ENCODE measurements around the gene ACOX2. TPM values are rescaled to one million over a fixed set of nuclear protein-coding genes. Genes with fewer than 3 reads are reported as not detected.

ACOX2 gene
- total and polyA plus RNA-seq, 2 of the 13 experiments (the other 11 are each of a cell fraction or from before 2014, with no cell fraction given), result 42.6 to 98.5 TPM

- TF ChIP-seq AKNA (CRISPR knock-in tag; IDR thresholded peaks at IDR 0.05; ENCODE audit: borderline replicate concordance) (no peak), HNRNPLL (IDR thresholded peaks at IDR 0.05; ENCODE audit: low read depth, low read length, poor library complexity, severe bottlenecking) (no peak), ZNF660 (CRISPR knock-in tag; IDR thresholded peaks at IDR 0.05; ENCODE audit: borderline replicate concordance, low read depth) (no peak), ZBTB46 (CRISPR knock-in tag; IDR thresholded peaks at IDR 0.05; ENCODE audit: borderline replicate concordance) (no peak), RXRB (CRISPR knock-in tag; IDR thresholded peaks at IDR 0.05; ENCODE audit: borderline replicate concordance) (peak; percentile 77)
- TF ChIP-seq, protein P1, sequence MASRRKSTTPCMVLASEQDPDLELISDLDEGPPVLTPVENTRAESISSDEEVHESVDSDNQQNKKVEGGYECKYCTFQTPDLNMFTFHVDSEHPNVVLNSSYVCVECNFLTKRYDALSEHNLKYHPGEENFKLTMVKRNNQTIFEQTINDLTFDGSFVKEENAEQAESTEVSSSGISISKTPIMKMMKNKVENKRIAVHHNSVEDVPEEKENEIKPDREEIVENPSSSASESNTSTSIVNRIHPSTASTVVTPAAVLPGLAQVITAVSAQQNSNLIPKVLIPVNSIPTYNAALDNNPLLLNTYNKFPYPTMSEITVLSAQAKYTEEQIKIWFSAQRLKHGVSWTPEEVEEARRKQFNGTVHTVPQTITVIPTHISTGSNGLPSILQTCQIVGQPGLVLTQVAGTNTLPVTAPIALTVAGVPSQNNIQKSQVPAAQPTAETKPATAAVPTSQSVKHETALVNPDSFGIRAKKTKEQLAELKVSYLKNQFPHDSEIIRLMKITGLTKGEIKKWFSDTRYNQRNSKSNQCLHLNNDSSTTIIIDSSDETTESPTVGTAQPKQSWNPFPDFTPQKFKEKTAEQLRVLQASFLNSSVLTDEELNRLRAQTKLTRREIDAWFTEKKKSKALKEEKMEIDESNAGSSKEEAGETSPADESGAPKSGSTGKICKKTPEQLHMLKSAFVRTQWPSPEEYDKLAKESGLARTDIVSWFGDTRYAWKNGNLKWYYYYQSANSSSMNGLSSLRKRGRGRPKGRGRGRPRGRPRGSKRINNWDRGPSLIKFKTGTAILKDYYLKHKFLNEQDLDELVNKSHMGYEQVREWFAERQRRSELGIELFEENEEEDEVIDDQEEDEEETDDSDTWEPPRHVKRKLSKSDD (CRISPR knock-in tag; IDR thresholded peaks at IDR 0.05; ENCODE audit: low read depth), result no peak
- TF ChIP-seq, protein P2, sequence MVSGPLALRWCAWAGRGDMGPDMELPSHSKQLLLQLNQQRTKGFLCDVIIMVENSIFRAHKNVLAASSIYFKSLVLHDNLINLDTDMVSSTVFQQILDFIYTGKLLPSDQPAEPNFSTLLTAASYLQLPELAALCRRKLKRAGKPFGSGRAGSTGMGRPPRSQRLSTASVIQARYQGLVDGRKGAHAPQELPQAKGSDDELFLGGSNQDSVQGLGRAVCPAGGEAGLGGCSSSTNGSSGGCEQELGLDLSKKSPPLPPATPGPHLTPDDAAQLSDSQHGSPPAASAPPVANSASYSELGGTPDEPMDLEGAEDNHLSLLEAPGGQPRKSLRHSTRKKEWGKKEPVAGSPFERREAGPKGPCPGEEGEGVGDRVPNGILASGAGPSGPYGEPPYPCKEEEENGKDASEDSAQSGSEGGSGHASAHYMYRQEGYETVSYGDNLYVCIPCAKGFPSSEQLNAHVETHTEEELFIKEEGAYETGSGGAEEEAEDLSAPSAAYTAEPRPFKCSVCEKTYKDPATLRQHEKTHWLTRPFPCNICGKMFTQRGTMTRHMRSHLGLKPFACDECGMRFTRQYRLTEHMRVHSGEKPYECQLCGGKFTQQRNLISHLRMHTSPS (CRISPR knock-in tag; IDR thresholded peaks at IDR 0.05; ENCODE audit: low read depth), result peak; percentile 65; the same call in 1 of the 2 replicates
- TF ChIP-seq, protein P3, sequence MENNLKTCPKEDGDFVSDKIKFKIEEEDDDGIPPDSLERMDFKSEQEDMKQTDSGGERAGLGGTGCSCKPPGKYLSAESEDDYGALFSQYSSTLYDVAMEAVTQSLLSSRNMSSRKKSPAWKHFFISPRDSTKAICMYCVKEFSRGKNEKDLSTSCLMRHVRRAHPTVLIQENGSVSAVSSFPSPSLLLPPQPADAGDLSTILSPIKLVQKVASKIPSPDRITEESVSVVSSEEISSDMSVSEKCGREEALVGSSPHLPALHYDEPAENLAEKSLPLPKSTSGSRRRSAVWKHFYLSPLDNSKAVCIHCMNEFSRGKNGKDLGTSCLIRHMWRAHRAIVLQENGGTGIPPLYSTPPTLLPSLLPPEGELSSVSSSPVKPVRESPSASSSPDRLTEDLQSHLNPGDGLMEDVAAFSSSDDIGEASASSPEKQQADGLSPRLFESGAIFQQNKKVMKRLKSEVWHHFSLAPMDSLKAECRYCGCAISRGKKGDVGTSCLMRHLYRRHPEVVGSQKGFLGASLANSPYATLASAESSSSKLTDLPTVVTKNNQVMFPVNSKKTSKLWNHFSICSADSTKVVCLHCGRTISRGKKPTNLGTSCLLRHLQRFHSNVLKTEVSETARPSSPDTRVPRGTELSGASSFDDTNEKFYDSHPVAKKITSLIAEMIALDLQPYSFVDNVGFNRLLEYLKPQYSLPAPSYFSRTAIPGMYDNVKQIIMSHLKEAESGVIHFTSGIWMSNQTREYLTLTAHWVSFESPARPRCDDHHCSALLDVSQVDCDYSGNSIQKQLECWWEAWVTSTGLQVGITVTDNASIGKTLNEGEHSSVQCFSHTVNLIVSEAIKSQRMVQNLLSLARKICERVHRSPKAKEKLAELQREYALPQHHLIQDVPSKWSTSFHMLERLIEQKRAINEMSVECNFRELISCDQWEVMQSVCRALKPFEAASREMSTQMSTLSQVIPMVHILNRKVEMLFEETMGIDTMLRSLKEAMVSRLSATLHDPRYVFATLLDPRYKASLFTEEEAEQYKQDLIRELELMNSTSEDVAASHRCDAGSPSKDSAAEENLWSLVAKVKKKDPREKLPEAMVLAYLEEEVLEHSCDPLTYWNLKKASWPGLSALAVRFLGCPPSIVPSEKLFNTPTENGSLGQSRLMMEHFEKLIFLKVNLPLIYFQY (CRISPR knock-in tag; IDR thresholded peaks at IDR 0.05; ENCODE audit: borderline replicate concordance), result peak; percentile 36; the same call in 1 of the 2 replicates
Observed at GRCh38 chr3:58520403-58521335, 16.3 kb downstream of the ACOX2 start (continued).
